ENCODE data around the gene PAPPA2. TPM values are rescaled to one million over a fixed set of nuclear protein-coding genes. Genes with fewer than 3 reads are reported as not detected.
A peak's percentile ranks its signal among the peaks of the same experiment; 100 is the strongest.

PAPPA2 gene
- total and polyA plus RNA-seq, 9 of the 15 experiments (the other 6 are each of a cell fraction or from before 2014, with no cell fraction given), result 0.01 to 0.15 (median 0.05) TPM; not detected in 2

DNA sequence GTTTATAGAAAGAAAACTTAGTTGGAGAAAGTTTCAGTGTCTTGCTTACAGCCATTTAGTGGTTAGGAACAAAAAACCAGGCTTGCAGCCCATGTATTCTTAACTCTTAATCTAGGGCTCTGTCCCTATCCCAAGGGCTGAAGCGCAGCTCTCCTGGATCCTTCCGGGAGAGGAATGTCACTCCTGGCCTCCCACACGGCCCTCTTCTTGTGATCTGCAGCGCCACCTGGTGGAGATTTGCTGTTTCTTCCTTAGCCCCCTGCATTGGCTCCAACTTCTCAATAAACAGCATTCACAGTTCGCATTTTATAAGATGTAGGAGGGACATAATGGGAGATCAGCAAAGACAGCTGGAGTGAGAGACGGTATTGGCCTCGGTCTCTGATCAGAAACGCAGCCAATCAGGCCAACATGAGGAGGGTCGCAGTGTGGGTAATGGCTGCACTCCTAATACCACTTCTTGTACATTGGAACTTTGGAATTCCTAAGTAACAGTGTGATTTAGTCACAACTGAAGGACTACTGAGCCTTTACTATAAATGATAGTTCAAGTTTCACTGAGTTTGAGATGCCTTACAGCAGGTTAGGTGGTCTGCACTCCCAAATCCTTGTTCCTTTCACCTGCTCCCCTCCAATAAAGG lies 418.1 kb downstream of the PAPPA2 start (continued):
- TF ChIP-seq SRSF7 (optimal IDR thresholded peaks at IDR 0.05; ENCODE audit: low read depth, low read length) (no peak), MAZ (CRISPR knock-in tag; conservative IDR thresholded peaks at IDR 0.05 in 1 of 2, IDR thresholded peaks at IDR 0.05 in 1 of 2) (no peak; a peak in 1 of 4 replicates), ZNF217 (CRISPR knock-in tag; IDR thresholded peaks at IDR 0.05) (no peak), HIVEP1 (CRISPR knock-in tag; IDR thresholded peaks at IDR 0.05) (no peak), KLF16 (IDR thresholded peaks at IDR 0.05) (peak; percentile 47; the same call in 1 of the 2 replicates), IFI16 (CRISPR knock-in tag; IDR thresholded peaks at IDR 0.05) (no peak), FUS (optimal IDR thresholded peaks at IDR 0.05; ENCODE audit: low read depth, low read length) (no peak), SP1 (CRISPR knock-in tag; IDR thresholded peaks at IDR 0.05) (0 out of 2 replicates have a peak, but pooled peaks have one; percentile 22), JUN (IDR thresholded peaks at IDR 0.05; ENCODE audit: borderline replicate concordance, low read depth, low read length) (peak; percentile 22; the same call in 1 of the 2 replicates), JUN (CRISPR knock-in tag; IDR thresholded peaks at IDR 0.05; ENCODE audit: borderline replicate concordance) (no peak), NR4A1 (CRISPR knock-in tag; IDR thresholded peaks at IDR 0.05) (no peak), NR4A1 (tag; IDR thresholded peaks at IDR 0.05) (no peak), ZFPM2 (CRISPR knock-in tag; IDR thresholded peaks at IDR 0.05) (no peak), ZKSCAN1 (IDR thresholded peaks at IDR 0.05; ENCODE audit: low read depth, low read length) (0 out of 2 replicates have a peak, but pooled peaks have one; percentile 15), HDAC2 (IDR thresholded peaks at IDR 0.05) (0 out of 2 replicates have a peak, but pooled peaks have one; percentile 28), ZNF124 (CRISPR knock-in tag; IDR thresholded peaks at IDR 0.05) (no peak), ZSCAN29 (IDR thresholded peaks at IDR 0.05) (no peak), EP400 (IDR thresholded peaks at IDR 0.05) (0 out of 2 replicates have a peak, but pooled peaks have one; percentile 12), DMBX1 (CRISPR knock-in tag; IDR thresholded peaks at IDR 0.05; ENCODE audit: borderline replicate concordance) (no peak)
- TF ChIP-seq, protein P1, sequence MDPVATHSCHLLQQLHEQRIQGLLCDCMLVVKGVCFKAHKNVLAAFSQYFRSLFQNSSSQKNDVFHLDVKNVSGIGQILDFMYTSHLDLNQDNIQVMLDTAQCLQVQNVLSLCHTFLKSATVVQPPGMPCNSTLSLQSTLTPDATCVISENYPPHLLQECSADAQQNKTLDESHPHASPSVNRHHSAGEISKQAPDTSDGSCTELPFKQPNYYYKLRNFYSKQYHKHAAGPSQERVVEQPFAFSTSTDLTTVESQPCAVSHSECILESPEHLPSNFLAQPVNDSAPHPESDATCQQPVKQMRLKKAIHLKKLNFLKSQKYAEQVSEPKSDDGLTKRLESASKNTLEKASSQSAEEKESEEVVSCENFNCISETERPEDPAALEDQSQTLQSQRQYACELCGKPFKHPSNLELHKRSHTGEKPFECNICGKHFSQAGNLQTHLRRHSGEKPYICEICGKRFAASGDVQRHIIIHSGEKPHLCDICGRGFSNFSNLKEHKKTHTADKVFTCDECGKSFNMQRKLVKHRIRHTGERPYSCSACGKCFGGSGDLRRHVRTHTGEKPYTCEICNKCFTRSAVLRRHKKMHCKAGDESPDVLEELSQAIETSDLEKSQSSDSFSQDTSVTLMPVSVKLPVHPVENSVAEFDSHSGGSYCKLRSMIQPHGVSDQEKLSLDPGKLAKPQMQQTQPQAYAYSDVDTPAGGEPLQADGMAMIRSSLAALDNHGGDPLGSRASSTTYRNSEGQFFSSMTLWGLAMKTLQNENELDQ (CRISPR knock-in tag; IDR thresholded peaks at IDR 0.05; ENCODE audit: borderline replicate concordance), result no peak
- TF ChIP-seq, protein P2, sequence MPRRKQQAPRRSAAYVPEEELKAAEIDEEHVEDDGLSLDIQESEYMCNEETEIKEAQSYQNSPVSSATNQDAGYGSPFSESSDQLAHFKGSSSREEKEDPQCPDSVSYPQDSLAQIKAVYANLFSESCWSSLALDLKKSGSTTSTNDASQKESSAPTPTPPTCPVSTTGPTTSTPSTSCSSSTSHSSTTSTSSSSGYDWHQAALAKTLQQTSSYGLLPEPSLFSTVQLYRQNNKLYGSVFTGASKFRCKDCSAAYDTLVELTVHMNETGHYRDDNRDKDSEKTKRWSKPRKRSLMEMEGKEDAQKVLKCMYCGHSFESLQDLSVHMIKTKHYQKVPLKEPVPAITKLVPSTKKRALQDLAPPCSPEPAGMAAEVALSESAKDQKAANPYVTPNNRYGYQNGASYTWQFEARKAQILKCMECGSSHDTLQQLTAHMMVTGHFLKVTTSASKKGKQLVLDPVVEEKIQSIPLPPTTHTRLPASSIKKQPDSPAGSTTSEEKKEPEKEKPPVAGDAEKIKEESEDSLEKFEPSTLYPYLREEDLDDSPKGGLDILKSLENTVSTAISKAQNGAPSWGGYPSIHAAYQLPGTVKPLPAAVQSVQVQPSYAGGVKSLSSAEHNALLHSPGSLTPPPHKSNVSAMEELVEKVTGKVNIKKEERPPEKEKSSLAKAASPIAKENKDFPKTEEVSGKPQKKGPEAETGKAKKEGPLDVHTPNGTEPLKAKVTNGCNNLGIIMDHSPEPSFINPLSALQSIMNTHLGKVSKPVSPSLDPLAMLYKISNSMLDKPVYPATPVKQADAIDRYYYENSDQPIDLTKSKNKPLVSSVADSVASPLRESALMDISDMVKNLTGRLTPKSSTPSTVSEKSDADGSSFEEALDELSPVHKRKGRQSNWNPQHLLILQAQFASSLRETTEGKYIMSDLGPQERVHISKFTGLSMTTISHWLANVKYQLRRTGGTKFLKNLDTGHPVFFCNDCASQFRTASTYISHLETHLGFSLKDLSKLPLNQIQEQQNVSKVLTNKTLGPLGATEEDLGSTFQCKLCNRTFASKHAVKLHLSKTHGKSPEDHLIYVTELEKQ (CRISPR knock-in tag; IDR thresholded peaks at IDR 0.05), result no peak
- TF ChIP-seq, protein P3, sequence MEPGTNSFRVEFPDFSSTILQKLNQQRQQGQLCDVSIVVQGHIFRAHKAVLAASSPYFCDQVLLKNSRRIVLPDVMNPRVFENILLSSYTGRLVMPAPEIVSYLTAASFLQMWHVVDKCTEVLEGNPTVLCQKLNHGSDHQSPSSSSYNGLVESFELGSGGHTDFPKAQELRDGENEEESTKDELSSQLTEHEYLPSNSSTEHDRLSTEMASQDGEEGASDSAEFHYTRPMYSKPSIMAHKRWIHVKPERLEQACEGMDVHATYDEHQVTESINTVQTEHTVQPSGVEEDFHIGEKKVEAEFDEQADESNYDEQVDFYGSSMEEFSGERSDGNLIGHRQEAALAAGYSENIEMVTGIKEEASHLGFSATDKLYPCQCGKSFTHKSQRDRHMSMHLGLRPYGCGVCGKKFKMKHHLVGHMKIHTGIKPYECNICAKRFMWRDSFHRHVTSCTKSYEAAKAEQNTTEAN (CRISPR knock-in tag; IDR thresholded peaks at IDR 0.05), result no peak
- TF ChIP-seq, protein P4, sequence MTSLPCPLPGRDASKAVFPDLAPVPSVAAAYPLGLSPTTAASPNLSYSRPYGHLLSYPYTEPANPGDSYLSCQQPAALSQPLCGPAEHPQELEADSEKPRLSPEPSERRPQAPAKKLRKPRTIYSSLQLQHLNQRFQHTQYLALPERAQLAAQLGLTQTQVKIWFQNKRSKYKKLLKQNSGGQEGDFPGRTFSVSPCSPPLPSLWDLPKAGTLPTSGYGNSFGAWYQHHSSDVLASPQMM (CRISPR knock-in tag; IDR thresholded peaks at IDR 0.05), result no peak
